Endothelial cell of umbilical vein (primary cell): ENCODE measurements around the gene CSNK1G1. TPM values are rescaled to one million over a fixed set of nuclear protein-coding genes. Genes with fewer than 3 reads are reported as not detected.

ENCODE experiments used
- BruUV-seq: library from RNA; stranded (reverse); fragments of 400-500 nt; replicated peaks from 2 replicates; lab custom pipeline; 2021; lab: Mats Ljungman, UMichigan
- CTCF ChIA-PET: fragments of 300-600, 350-600 bp; sonication (Branson Sonifier 250); formaldehyde crosslinking; loops from one replicate; lab custom pipeline; 2021; ENCODE audit warnings: antibody characterized with exemption, inconsistent platforms; lab: Charles Lee
- POLR2A ChIA-PET: fragments of 300-600, 350-600 bp; sonication (Branson Sonifier 250); formaldehyde crosslinking; loops from one replicate; lab custom pipeline; 2021; ENCODE audit warnings: antibody characterized with exemption, inconsistent platforms; lab: Charles Lee
- DNase-seq: peaks from one replicate; pipeline ENCODE4 v3.0.0-alpha.2; 2011; ENCODE audit warnings: low read depth, low spot score
- FAIRE-seq: peaks from 2 replicates; lab custom pipeline; 2011; peaks lifted over from hg19 to GRCh38; lab: Jason Lieb, UNC
- H2AFZ ChIP-seq: 2 replicates; pipeline ENCODE4 v1.6.0; 2012; ENCODE audit warnings: low read depth, low read length, control low read depth, inconsistent platforms
- H3K27ac ChIP-seq: 2 replicates; pipeline ENCODE4 v1.5.1; 2011; ENCODE audit warnings: low read depth, mild to moderate bottlenecking, control low read depth, low read length, moderate library complexity; ENCODE audit not compliant: insufficient read depth
- H3K27me3 ChIP-seq, 2 experiments: 2 replicates each; pipeline versions ENCODE4 v1.6.0 to v1.6.1; 2011; ENCODE audit warnings: low read length in 2 of 2, mixed read lengths in 1 of 2; ENCODE audit not compliant: control insufficient read depth in 2 of 2, insufficient read depth in 2 of 2
- H3K36me3 ChIP-seq, 2 experiments: 2 replicates in 1 of 2; 3 replicates in 1 of 2; pipeline ENCODE4 v1.5.1; 2011; ENCODE audit warnings: low read length in 2 of 2, mild to moderate bottlenecking in 1 of 2, moderate library complexity in 1 of 2; ENCODE audit not compliant: control insufficient read depth in 2 of 2, insufficient read depth in 2 of 2; ENCODE audit errors: extremely low read depth in 1 of 2
- H3K4me1 ChIP-seq: 3 replicates; pipeline ENCODE4 v1.5.1; 2011; ENCODE audit warnings: mild to moderate bottlenecking, low read length; ENCODE audit not compliant: control insufficient read depth, insufficient read depth; ENCODE audit errors: extremely low read depth
- H3K4me2 ChIP-seq: 2 replicates; pipeline ENCODE4 v1.6.1; 2011; ENCODE audit warnings: low read length, control low read depth, mixed read lengths; ENCODE audit not compliant: insufficient read depth
- H3K4me3 ChIP-seq, 3 experiments: fragments of 200-600 bp in 1 of 3; sonication (generic), shearing (Covaris generic) in 1 of 3; replicated peaks in 1 of 3; 2 replicates each; pipeline ENCODE4 v1.5.1; 2011 to 2016; ENCODE audit warnings: control low read depth in 3 of 3, low read length in 3 of 3, mild to moderate bottlenecking in 2 of 3, inconsistent platforms in 1 of 3, low read depth in 1 of 3, moderate library complexity in 1 of 3; ENCODE audit not compliant: insufficient read depth in 1 of 3
- H3K79me2 ChIP-seq: 2 replicates; pipeline ENCODE4 v1.6.0; 2012; ENCODE audit warnings: low read length, inconsistent platforms; ENCODE audit not compliant: control insufficient read depth, insufficient read depth
- H3K9ac ChIP-seq: replicated peaks from 2 replicates; pipeline ENCODE3; 2011; ENCODE audit warnings: low read length, control low read depth; ENCODE audit not compliant: insufficient read depth; ENCODE audit errors: extremely low read depth
- H3K9me1 ChIP-seq: replicated peaks from 3 replicates; pipeline ENCODE4 v1.6.0; 2011; ENCODE audit warnings: mild to moderate bottlenecking, low read length; ENCODE audit not compliant: control insufficient read depth, insufficient read depth; ENCODE audit errors: extremely low read depth
- H3K9me3 ChIP-seq: replicated peaks from 2 replicates; pipeline ENCODE4 v1.5.1; 2012; ENCODE audit warnings: low read length, inconsistent platforms; ENCODE audit not compliant: control insufficient read depth, insufficient read depth
- H4K20me1 ChIP-seq: replicated peaks from 2 replicates; pipeline ENCODE3; 2011; ENCODE audit warnings: mild to moderate bottlenecking, low read length; ENCODE audit not compliant: control insufficient read depth, insufficient read depth; ENCODE audit errors: extremely low read depth
- CTCF ChIP-seq, 2 donors: IDR thresholded peaks; 1 replicate in 1 of 2; 2 replicates in 1 of 2; pipeline ENCODE4 v1.5.1; 2011; ENCODE audit warnings: low read length in 2 of 2, mild to moderate bottlenecking in 2 of 2, moderate library complexity in 2 of 2, control low read depth in 1 of 2, inconsistent platforms in 1 of 2, low read depth in 1 of 2; ENCODE audit not compliant: insufficient read depth in 1 of 2; ENCODE audit errors: extremely low read depth in 1 of 2
- EZH2 ChIP-seq: IDR thresholded peaks from 2 replicates; pipeline ENCODE4 v1.6.1; 2012; ENCODE audit warnings: borderline replicate concordance, low read depth, mild to moderate bottlenecking, moderate library complexity, low read length, inconsistent platforms; ENCODE audit not compliant: severe bottlenecking
- FOS ChIP-seq: IDR thresholded peaks from 2 replicates; pipeline ENCODE4 v1.6.1; 2011; ENCODE audit warnings: mild to moderate bottlenecking, low read length, moderate library complexity, borderline replicate concordance; ENCODE audit not compliant: insufficient read depth
- GATA2 ChIP-seq: IDR thresholded peaks from 2 replicates; pipeline ENCODE4 v1.7.0; 2011; ENCODE audit warnings: low read depth, mild to moderate bottlenecking, moderate library complexity, mixed read lengths, low read length; ENCODE audit not compliant: insufficient read length, insufficient read depth
- JUN ChIP-seq: IDR thresholded peaks from 2 replicates; pipeline ENCODE4 v1.6.1; 2011; ENCODE audit warnings: borderline replicate concordance, low read depth; ENCODE audit not compliant: insufficient read length, insufficient read depth
- MYC ChIP-seq: IDR thresholded peaks from one replicate; pipeline ENCODE4 v1.6.1; 2011; ENCODE audit warnings: mild to moderate bottlenecking, low read depth, low read length
- POLR2A ChIP-seq: IDR thresholded peaks from 2 replicates; pipeline ENCODE4 v1.6.1; 2012; ENCODE audit warnings: low read depth, mild to moderate bottlenecking, control low read depth, low read length
- POLR2AphosphoS5 ChIP-seq: IDR thresholded peaks from 2 replicates; pipeline ENCODE4 v1.6.1; 2012; ENCODE audit warnings: low read depth, mild to moderate bottlenecking, control low read depth, low read length, moderate library complexity; ENCODE audit not compliant: insufficient read depth
- dilution Hi-C: fragments of 300-500 bp; cut with MboI; formaldehyde crosslinking; loops from one replicate; pipeline ENCODE4 v1.15.0; 2019; ENCODE audit warnings: low sequenced_read_pairs; ENCODE audit not compliant: extremely low pct_ligation_motif_present
- intact Hi-C: fragments of 100-400 bp; cut with micrococcal nuclease; formaldehyde crosslinking; loops from one replicate; pipeline ENCODE4 v1.10.0; 2022
- polyA plus RNA-seq, 4 experiments: library from polyadenylated mRNA; depleted of rRNA in 3 of 4; stranded (reverse) in 3 of 4; unstranded in 1 of 4; fragments of >200 nt; gene quantifications; 2 replicates each; pipeline versions ENCODE4 v1.2.1 to v1.2.3, GENCODE V29; 2011 to 2012; ENCODE audit warnings: missing spikeins in 1 of 4
- total RNA-seq: library from RNA; stranded (reverse); gene quantifications from 2 replicates; pipeline ENCODE4 v1.2.3, GENCODE V29; 2021
- TF ChIP-seq, protein P1 (sequence below): IDR thresholded peaks from 2 replicates; pipeline ENCODE4 v1.6.1; 2011; ENCODE audit not compliant: insufficient read depth, insufficient read length

CSNK1G1 gene
- total and polyA plus RNA-seq, 2 donors (not counting 3 experiments of a cell fraction or from before 2014, with no cell fraction given) = 9.0 to 31.7 TPM

- CTCF ChIA-PET = interaction anchor here (1.4 to 2.2 kb wide), 2 partner anchors 141 to 146 kb away, joined by 3 to 9 read pairs; no protein-coding TSS in a partner anchor
Measured at GRCh38 chr15:64351265-64351664, 4.7 kb downstream of the CSNK1G1 start.

DNA sequence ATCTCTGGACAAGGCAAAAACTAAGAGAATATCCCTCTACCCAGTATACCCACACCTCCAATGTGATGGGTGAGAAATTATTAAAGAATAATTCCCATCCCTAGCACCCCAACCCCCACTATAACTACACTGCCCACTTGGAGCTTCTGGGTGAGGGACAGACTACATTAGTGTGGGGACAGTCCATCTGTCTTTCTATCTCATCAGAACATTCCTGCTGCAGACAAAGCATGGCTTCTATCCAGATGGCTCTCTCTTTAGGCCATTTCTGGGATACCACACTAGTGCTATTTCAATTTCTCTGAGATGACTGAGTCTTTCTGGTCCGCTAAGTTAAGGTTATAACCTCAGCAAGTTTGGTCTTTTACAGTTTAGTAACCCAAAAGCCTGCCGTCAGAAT, 6.6 kb downstream of the CSNK1G1 start:
- intact Hi-C loops (no loop called here), dilution Hi-C loops (no loop called here)
- ChIA-PET POLR2A (no interaction called here), CTCF (no interaction called here)
- Histone ChIP-seq H3K9me3 (no peaks in the 10 kb centered on the region), H3K9me1 (peaks cover 2% of the 10 kb centered on the region), H4K20me1 (peaks cover 3% of the 10 kb centered on the region), H2AFZ (no peak overlapping the region), H3K27me3 (no peaks in the 10 kb centered on the region), H3K4me2 (no peak overlapping the region), H3K4me1 (peaks cover 37% of the 10 kb centered on the region), H3K36me3 (no peaks in the 10 kb centered on the region), H3K79me2 (peaks cover 67% of the 10 kb centered on the region), H3K27ac (no peak overlapping the region), H3K4me3 (no peak overlapping the region), H3K9ac (no peak overlapping the region)
- DNase-seq (no peak), FAIRE-seq (no peak)
- TF ChIP-seq GATA2 (no peak), MYC (no peak), POLR2AphosphoS5 (no peak), EZH2 (no peak), FOS (no peak), JUN (no peak), POLR2A (no peak), CTCF (IDR thresholded peaks at IDR 0.05; ENCODE audit: extremely low read depth in 1 of 2, insufficient read depth in 1 of 2, low read depth in 1 of 2, low read length in 2 of 2) (no peak)
- TF ChIP-seq, protein P1, sequence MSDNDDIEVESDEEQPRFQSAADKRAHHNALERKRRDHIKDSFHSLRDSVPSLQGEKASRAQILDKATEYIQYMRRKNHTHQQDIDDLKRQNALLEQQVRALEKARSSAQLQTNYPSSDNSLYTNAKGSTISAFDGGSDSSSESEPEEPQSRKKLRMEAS = no peak
- no TSS peak for BruUV-seq

More at GRCh38 chr15:64351265-64351664, 4.7 kb downstream of the CSNK1G1 start:
- no peaks in the 10 kb centered on the region for H4K20me1 ChIP-seq
- dilution Hi-C loops (no loop called here), intact Hi-C loops (no loop called here)
- no TSS peak for BruUV-seq
- no peaks in the 10 kb centered on the region for H3K9me3 ChIP-seq
- peaks cover 2% of the 10 kb centered on the region for H3K9me1 ChIP-seq
- DNase-seq (peak; percentile 42), FAIRE-seq (peak; percentile 77)
- peak overlapping the region; percentile 26 for H3K27ac ChIP-seq
- H3K9ac ChIP-seq = no peak overlapping the region
- H2AFZ ChIP-seq = no peak overlapping the region
- H3K4me1 ChIP-seq = peaks cover 36% of the 10 kb centered on the region
- peaks cover 66% of the 10 kb centered on the region for H3K79me2 ChIP-seq
- no peaks in the 10 kb centered on the region for H3K27me3 ChIP-seq
- POLR2A ChIA-PET = no interaction called here
- H3K4me3 ChIP-seq = no peak overlapping the region
- TF ChIP-seq POLR2AphosphoS5 (no peak), JUN (no peak), FOS (peak; percentile 40), POLR2A (no peak), EZH2 (no peak), GATA2 (peak; percentile 22)
- no peaks in the 10 kb centered on the region for H3K36me3 ChIP-seq
- H3K4me2 ChIP-seq = peak overlapping the region; percentile 81
